Smooth muscle cell (in vitro differentiated cells): ENCODE measurements around the gene SPECC1L. TPM values are rescaled to one million over a fixed set of nuclear protein-coding genes. Genes with fewer than 3 reads are reported as not detected.
A peak's percentile ranks its signal among the peaks of the same experiment; 100 is the strongest.

Experiments used
- DNase-seq: peaks from one replicate; lab custom pipeline; 2025; ENCODE audit not compliant: unreplicated experiment; lab: John Stamatoyannopoulos, UW
- H2AFZ ChIP-seq: fragments of 200-600 bp; sonication (generic); 2 replicates; pipeline ENCODE4 v1.6.0; 2016; ENCODE audit warnings: antibody characterized with exemption, low read depth, mild to moderate bottlenecking
- H3F3A ChIP-seq: fragments of 200-600 bp; sonication (generic); 2 replicates; pipeline ENCODE4 v1.6.0; 2017; ENCODE audit warnings: antibody characterized with exemption, low read depth
- H3K27ac ChIP-seq: fragments of 200-600 bp; sonication (generic); 2 replicates; pipeline ENCODE4 v1.5.1; 2016; ENCODE audit warnings: low read depth, mild to moderate bottlenecking
- H3K27me3 ChIP-seq: fragments of 200-600 bp; sonication (generic); 2 replicates; pipeline ENCODE4 v1.6.1; 2016; ENCODE audit warnings: low read depth, mild to moderate bottlenecking
- H3K36me3 ChIP-seq: fragments of 200-600 bp; sonication (generic); 2 replicates; pipeline ENCODE4 v1.5.1; 2016; ENCODE audit warnings: low read depth
- H3K4me1 ChIP-seq: fragments of 200-600 bp; sonication (generic); 2 replicates; pipeline ENCODE4 v1.5.1; 2016; ENCODE audit warnings: low read depth
- H3K4me2 ChIP-seq: fragments of 200-600 bp; sonication (generic); 2 replicates; pipeline ENCODE4 v1.6.0; 2016; ENCODE audit warnings: mild to moderate bottlenecking
- H3K4me3 ChIP-seq: fragments of 200-600 bp; sonication (generic); 2 replicates; pipeline ENCODE4 v1.5.1; 2016; ENCODE audit warnings: mild to moderate bottlenecking
- H3K79me2 ChIP-seq: fragments of 200-600 bp; sonication (generic); 2 replicates; pipeline ENCODE4 v1.6.0; 2016; ENCODE audit warnings: low read depth, mild to moderate bottlenecking
- H3K9ac ChIP-seq: fragments of 200-600 bp; sonication (generic); 2 replicates; pipeline ENCODE4 v1.6.0; 2016; ENCODE audit warnings: low read depth
- H3K9me3 ChIP-seq: fragments of 200-600 bp; sonication (generic); replicated peaks from 2 replicates; pipeline ENCODE4 v1.5.1; 2016; ENCODE audit warnings: low read depth
- H4K20me1 ChIP-seq: fragments of 200-600 bp; sonication (generic); 2 replicates; pipeline ENCODE4 v1.6.0; 2016; ENCODE audit warnings: low read depth
- WGBS: methylation state at CpG from one replicate; pipeline ENCODE4 v1.1.7; 2016; ENCODE audit warnings: low lambda C conversion rate; 5-methylcytosine and 5-hydroxymethylcytosine counted together
- polyA plus RNA-seq: library from polyadenylated mRNA; unstranded; fragments of >200 nt; fragmentation: Nextera tagmentation; extraction: Ambion mirVana; gene quantifications from 2 replicates; pipeline ENCODE4 v1.2.1, GENCODE V29; 2016
- total RNA-seq: library from RNA; depleted of rRNA; stranded (reverse); fragments of >200 nt; gene quantifications from 2 replicates; pipeline ENCODE4 v1.2.3, GENCODE V29; 2014
- TF ChIP-seq, protein P1 (sequence below): fragments of 200-600 bp; sonication (generic); IDR thresholded peaks from 2 replicates; pipeline ENCODE4 v1.5.1; 2017; ENCODE audit warnings: borderline replicate concordance, mild to moderate bottlenecking, antibody characterized with exemption; ENCODE audit not compliant: insufficient read depth, poor library complexity, severe bottlenecking

The SPECC1L gene
- total and polyA plus RNA-seq, 2 experiments from 2014 or later = 10.0 to 19.1 TPM

GRCh38 chr22:24433001-24433827, 162.6 kb downstream of the SPECC1L start:
- no peaks in the 10 kb centered on the region for H4K20me1 ChIP-seq
- H3K9ac ChIP-seq = no peak overlapping the region
- no peaks in the 10 kb centered on the region for H3K79me2 ChIP-seq
- H2AFZ ChIP-seq = no peak overlapping the region
- no peaks in the 10 kb centered on the region for H3F3A ChIP-seq
- H3K4me3 ChIP-seq = no peak overlapping the region
- H3K4me1 ChIP-seq = no peaks in the 10 kb centered on the region
- TF ChIP-seq, protein P1, sequence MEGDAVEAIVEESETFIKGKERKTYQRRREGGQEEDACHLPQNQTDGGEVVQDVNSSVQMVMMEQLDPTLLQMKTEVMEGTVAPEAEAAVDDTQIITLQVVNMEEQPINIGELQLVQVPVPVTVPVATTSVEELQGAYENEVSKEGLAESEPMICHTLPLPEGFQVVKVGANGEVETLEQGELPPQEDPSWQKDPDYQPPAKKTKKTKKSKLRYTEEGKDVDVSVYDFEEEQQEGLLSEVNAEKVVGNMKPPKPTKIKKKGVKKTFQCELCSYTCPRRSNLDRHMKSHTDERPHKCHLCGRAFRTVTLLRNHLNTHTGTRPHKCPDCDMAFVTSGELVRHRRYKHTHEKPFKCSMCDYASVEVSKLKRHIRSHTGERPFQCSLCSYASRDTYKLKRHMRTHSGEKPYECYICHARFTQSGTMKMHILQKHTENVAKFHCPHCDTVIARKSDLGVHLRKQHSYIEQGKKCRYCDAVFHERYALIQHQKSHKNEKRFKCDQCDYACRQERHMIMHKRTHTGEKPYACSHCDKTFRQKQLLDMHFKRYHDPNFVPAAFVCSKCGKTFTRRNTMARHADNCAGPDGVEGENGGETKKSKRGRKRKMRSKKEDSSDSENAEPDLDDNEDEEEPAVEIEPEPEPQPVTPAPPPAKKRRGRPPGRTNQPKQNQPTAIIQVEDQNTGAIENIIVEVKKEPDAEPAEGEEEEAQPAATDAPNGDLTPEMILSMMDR = no peak
- no peak overlapping the region for H3K27ac ChIP-seq
- no peak for DNase-seq
- 96% methylated on average over 33 of the region's 34 CpGs for WGBS
- H3K27me3 ChIP-seq = no peaks in the 10 kb centered on the region
- no peaks in the 10 kb centered on the region for H3K9me3 ChIP-seq
- no peak overlapping the region for H3K4me2 ChIP-seq
- H3K36me3 ChIP-seq = no peaks in the 10 kb centered on the region

GRCh38 chr22:24433828-24434470, 163.3 kb downstream of the SPECC1L start:
- H3K36me3 ChIP-seq = no peaks in the 10 kb centered on the region
- H4K20me1 ChIP-seq = no peaks in the 10 kb centered on the region
- H3K9ac ChIP-seq = no peak overlapping the region
- DNase-seq = no peak
- H3K9me3 ChIP-seq = no peaks in the 10 kb centered on the region
- TF ChIP-seq, protein P1 = no peak
- H3K27me3 ChIP-seq = no peaks in the 10 kb centered on the region
- H2AFZ ChIP-seq = no peak overlapping the region
- no peak overlapping the region for H3K4me2 ChIP-seq
- H3K27ac ChIP-seq = peak overlapping the region; percentile 55
- no peaks in the 10 kb centered on the region for H3F3A ChIP-seq
- no peak overlapping the region for H3K4me3 ChIP-seq
- H3K4me1 ChIP-seq = no peaks in the 10 kb centered on the region
- no peaks in the 10 kb centered on the region for H3K79me2 ChIP-seq
- WGBS = 88% methylated on average over 12 of the region's 12 CpGs

GRCh38 chr22:24434471-24435322, 164.1 kb downstream of the SPECC1L start:
- no peaks in the 10 kb centered on the region for H3F3A ChIP-seq
- H4K20me1 ChIP-seq = no peaks in the 10 kb centered on the region
- H3K9ac ChIP-seq = no peak overlapping the region
- DNase-seq = no peak
- no peaks in the 10 kb centered on the region for H3K9me3 ChIP-seq
- no peak overlapping the region for H3K4me3 ChIP-seq
- no peaks in the 10 kb centered on the region for H3K27me3 ChIP-seq
- H3K4me2 ChIP-seq = no peak overlapping the region
- WGBS = 68% methylated on average over 16 of the region's 16 CpGs
- H3K36me3 ChIP-seq = no peaks in the 10 kb centered on the region
- TF ChIP-seq, protein P1 = no peak
- H2AFZ ChIP-seq = no peak overlapping the region
- no peaks in the 10 kb centered on the region for H3K79me2 ChIP-seq
- no peaks in the 10 kb centered on the region for H3K4me1 ChIP-seq
- peak overlapping the region; percentile 55 for H3K27ac ChIP-seq
